Adrenal gland (tissue), 5 donors: ENCODE measurements around the gene ATPAF2.

Experiments used
- CTCF ChIP-seq, 6 experiments: fragments of 450-650 bp in 4 of 6; fragments of 200-600 bp in 2 of 6; sonication (generic) in 1 of 6; IDR thresholded peaks; 1 replicate in 5 of 6; 2 replicates in 1 of 6; pipeline versions ENCODE4 v1.5.1 to v1.8.0; 2016 to 2021; ENCODE audit warnings: antibody characterized with exemption in 6 of 6, mild to moderate bottlenecking in 2 of 6, moderate library complexity in 1 of 6
- POLR2A ChIP-seq, 2 donors: fragments of 450-650 bp; IDR thresholded peaks; one replicate each; pipeline ENCODE4 v1.6.1; 2017; ENCODE audit warnings: antibody characterized with exemption in 2 of 2, mild to moderate bottlenecking in 2 of 2, moderate library complexity in 1 of 2
- donor health status: DM: no; HTN: no; CAD: no.

GRCh38 chr17:18069101-18069500 is 30.1 kb upstream of the ATPAF2 start:
- no peak for TF ChIP-seq CTCF (IDR thresholded peaks at IDR 0.05)
- TF ChIP-seq POLR2A (IDR thresholded peaks at IDR 0.05) = no peak
